Mucosa of stomach (tissue), 1 donor: ENCODE measurements around the gene SKIC2.
"Not testable (repeated sequence)": the region's sequence is repeated elsewhere in the genome, so short reads cannot be mapped to it uniquely, and the experiment has no call there.

Source experiments
- H3K27me3 ChIP-seq: one replicate; pipeline ENCODE4 v1.7.0; 2013; ENCODE audit warnings: mild to moderate bottlenecking, low read length; ENCODE audit not compliant: control insufficient read depth, insufficient read depth
- H3K36me3 ChIP-seq: one replicate; pipeline ENCODE4 v1.7.0; 2013; ENCODE audit warnings: low read length; ENCODE audit not compliant: control insufficient read depth, insufficient read depth
- H3K4me1 ChIP-seq: one replicate; pipeline ENCODE4 v1.7.0; 2013; ENCODE audit warnings: mild to moderate bottlenecking, low read length; ENCODE audit not compliant: control insufficient read depth, insufficient read depth
- H3K4me3 ChIP-seq: one replicate; pipeline ENCODE4 v1.7.0; 2013; ENCODE audit warnings: low read length
- H3K9ac ChIP-seq: one replicate; pipeline ENCODE4 v1.7.0; 2013; ENCODE audit warnings: mild to moderate bottlenecking, low read length, moderate library complexity
- H3K9me3 ChIP-seq: one replicate; pipeline ENCODE4 v1.7.0; 2013; ENCODE audit warnings: mild to moderate bottlenecking, low read length, moderate library complexity; ENCODE audit not compliant: control insufficient read depth
- donor health status: Pancreatic carcinoma.

SKIC2 gene

GRCh38 chr6:31927863-31928671, 30.9 kb upstream of the SKIC2 start:
- no peaks in the 10 kb centered on the region for H3K4me1 ChIP-seq
- no peaks in the 10 kb centered on the region for H3K36me3 ChIP-seq
- H3K9me3 ChIP-seq, result no peaks in the 10 kb centered on the region
- H3K9ac ChIP-seq, result no peak overlapping the region
- no peaks in the 10 kb centered on the region for H3K27me3 ChIP-seq
- no peak overlapping the region for H3K4me3 ChIP-seq

- no peak overlapping the region for H3K4me3 ChIP-seq
- no peaks in the 10 kb centered on the region for H3K36me3 ChIP-seq
- no peaks in the 10 kb centered on the region for H3K4me1 ChIP-seq
- H3K9ac ChIP-seq, result no peak overlapping the region
- H3K27me3 ChIP-seq, result no peaks in the 10 kb centered on the region
- H3K9me3 ChIP-seq, result no peaks in the 10 kb centered on the region
Observed at GRCh38 chr6:31928672-31928939, 30.4 kb upstream of the SKIC2 start.

GRCh38 chr6:31930962-31931361, 28.0 kb upstream of the SKIC2 start:
- Histone ChIP-seq H3K9me3 (no peaks in the 10 kb centered on the region), H3K4me3 (no peak overlapping the region), H3K4me1 (no peaks in the 10 kb centered on the region), H3K9ac (no peak overlapping the region), H3K27me3 (no peaks in the 10 kb centered on the region), H3K36me3 (no peaks in the 10 kb centered on the region)

GRCh38 chr6:31932137-31932536, 26.8 kb upstream of the SKIC2 start:
- H3K4me1 ChIP-seq, H3K9me3 ChIP-seq, H3K36me3 ChIP-seq, H3K9ac ChIP-seq, H3K4me3 ChIP-seq, H3K27me3 ChIP-seq: not testable (repeated sequence)

- Histone ChIP-seq H3K27me3 (no peaks in the 10 kb centered on the region), H3K9me3 (no peaks in the 10 kb centered on the region), H3K36me3 (no peaks in the 10 kb centered on the region), H3K4me3 (no peak overlapping the region), H3K9ac (no peak overlapping the region), H3K4me1 (no peaks in the 10 kb centered on the region)
Observed at GRCh38 chr6:31933537-31933936, 25.4 kb upstream of the SKIC2 start.

- Histone ChIP-seq H3K4me3 (no peak overlapping the region), H3K27me3 (no peaks in the 10 kb centered on the region), H3K4me1 (no peaks in the 10 kb centered on the region), H3K9me3 (no peaks in the 10 kb centered on the region), H3K9ac (no peak overlapping the region), H3K36me3 (no peaks in the 10 kb centered on the region)
Observed at GRCh38 chr6:31935021-31935420, 24.0 kb upstream of the SKIC2 start.

- no peaks in the 10 kb centered on the region for H3K9me3 ChIP-seq
- H3K4me3 ChIP-seq, result no peak overlapping the region
Observed at GRCh38 chr6:31935823-31936222, 23.2 kb upstream of the SKIC2 start.

GRCh38 chr6:31940256-31940664, 18.7 kb upstream of the SKIC2 start:
- no peak overlapping the region for H3K4me3 ChIP-seq
- no peaks in the 10 kb centered on the region for H3K9me3 ChIP-seq
- peaks cover 10% of the 10 kb centered on the region for H3K4me1 ChIP-seq
- H3K27me3 ChIP-seq, result no peaks in the 10 kb centered on the region
- H3K9ac ChIP-seq, result no peak overlapping the region
- H3K36me3 ChIP-seq, result no peaks in the 10 kb centered on the region

More at GRCh38 chr6:31935823-31936222, 23.2 kb upstream of the SKIC2 start:
- H3K9ac ChIP-seq, result no peak overlapping the region
- no peaks in the 10 kb centered on the region for H3K36me3 ChIP-seq
- H3K27me3 ChIP-seq, result no peaks in the 10 kb centered on the region
- H3K4me1 ChIP-seq, result no peaks in the 10 kb centered on the region

GRCh38 chr6:31943742-31944141, 15.2 kb upstream of the SKIC2 start:
- Histone ChIP-seq H3K4me1 (peaks cover 21% of the 10 kb centered on the region), H3K36me3 (no peaks in the 10 kb centered on the region), H3K4me3 (no peak overlapping the region), H3K9ac (no peak overlapping the region), H3K9me3 (no peaks in the 10 kb centered on the region), H3K27me3 (no peaks in the 10 kb centered on the region)

GRCh38 chr6:31945154-31945506, 13.8 kb upstream of the SKIC2 start:
- no peaks in the 10 kb centered on the region for H3K9me3 ChIP-seq
- no peaks in the 10 kb centered on the region for H3K36me3 ChIP-seq
- H3K9ac ChIP-seq, result peak overlapping the region; percentile 67
- peak overlapping the region; percentile 7 for H3K4me3 ChIP-seq
- peaks cover 21% of the 10 kb centered on the region for H3K4me1 ChIP-seq
- H3K27me3 ChIP-seq, result no peaks in the 10 kb centered on the region

- no peaks in the 10 kb centered on the region for H3K36me3 ChIP-seq
- no peaks in the 10 kb centered on the region for H3K9me3 ChIP-seq
- H3K4me3 ChIP-seq, result peak within 1 kb of the TSS; percentile 21
- no peaks in the 10 kb centered on the region for H3K27me3 ChIP-seq
- H3K9ac ChIP-seq, result peak within 1 kb of the TSS; percentile 67
- H3K4me1 ChIP-seq, result peaks cover 21% of the 10 kb centered on the region
Observed at GRCh38 chr6:31945507-31946369, 13.2 kb upstream of the SKIC2 start, which contains the start of gene CFB. CFB (plus strand) TSS chr6:31946095; CDS start chr6:31946222, 127 bp downstream.

- Histone ChIP-seq H3K9me3 (no peaks in the 10 kb centered on the region), H3K9ac (peak overlapping the region; percentile 67), H3K36me3 (no peaks in the 10 kb centered on the region), H3K27me3 (no peaks in the 10 kb centered on the region), H3K4me1 (peaks cover 21% of the 10 kb centered on the region), H3K4me3 (peak overlapping the region; percentile 21)
Observed at GRCh38 chr6:31946370-31946885, 12.5 kb upstream of the SKIC2 start.
